Endothelial cell of umbilical vein (primary cell): ENCODE data around the gene ADAMTSL5.

ENCODE experiments used
- EZH2 ChIP-seq: IDR thresholded peaks from 2 replicates; pipeline ENCODE4 v1.6.1; 2012; ENCODE audit warnings: borderline replicate concordance, low read depth, mild to moderate bottlenecking, moderate library complexity, low read length, inconsistent platforms; ENCODE audit not compliant: severe bottlenecking
- FOS ChIP-seq: IDR thresholded peaks from 2 replicates; pipeline ENCODE4 v1.6.1; 2011; ENCODE audit warnings: mild to moderate bottlenecking, low read length, moderate library complexity, borderline replicate concordance; ENCODE audit not compliant: insufficient read depth
- JUN ChIP-seq: IDR thresholded peaks from 2 replicates; pipeline ENCODE4 v1.6.1; 2011; ENCODE audit warnings: borderline replicate concordance, low read depth; ENCODE audit not compliant: insufficient read length, insufficient read depth
- POLR2A ChIP-seq: IDR thresholded peaks from 2 replicates; pipeline ENCODE4 v1.6.1; 2012; ENCODE audit warnings: low read depth, mild to moderate bottlenecking, control low read depth, low read length
- POLR2AphosphoS5 ChIP-seq: IDR thresholded peaks from 2 replicates; pipeline ENCODE4 v1.6.1; 2012; ENCODE audit warnings: low read depth, mild to moderate bottlenecking, control low read depth, low read length, moderate library complexity; ENCODE audit not compliant: insufficient read depth
- TF ChIP-seq, protein P1 (sequence below), 2 donors: IDR thresholded peaks; 1 replicate in 1 of 2; 2 replicates in 1 of 2; pipeline ENCODE4 v1.5.1; 2011; ENCODE audit warnings: low read length in 2 of 2, mild to moderate bottlenecking in 2 of 2, moderate library complexity in 2 of 2, control low read depth in 1 of 2, inconsistent platforms in 1 of 2, low read depth in 1 of 2; ENCODE audit not compliant: insufficient read depth in 1 of 2; ENCODE audit errors: extremely low read depth in 1 of 2

DNA sequence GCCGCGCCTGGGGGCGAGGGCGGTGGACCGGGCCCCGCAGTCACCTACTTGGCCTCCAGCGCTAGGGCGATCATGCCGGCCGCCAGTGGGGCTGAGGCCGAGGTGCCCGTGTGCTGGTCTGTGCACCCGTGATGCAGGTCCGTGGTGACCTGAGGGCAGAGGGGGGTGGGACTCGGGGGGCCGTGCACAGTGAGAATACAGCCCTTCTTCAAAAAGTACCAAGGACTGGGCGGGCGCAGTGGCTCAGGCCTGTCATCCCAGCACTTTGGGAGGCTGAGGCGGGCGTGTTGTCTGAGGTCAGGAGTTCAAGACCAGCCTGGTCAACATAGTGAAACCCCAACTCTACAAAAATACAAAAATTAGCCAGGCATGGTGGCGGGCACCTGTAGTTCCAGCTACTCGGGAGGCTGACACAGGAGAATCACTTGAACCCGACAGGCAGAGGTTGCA lies 28.8 kb downstream of the ADAMTSL5 start:
- TF ChIP-seq, protein P1, sequence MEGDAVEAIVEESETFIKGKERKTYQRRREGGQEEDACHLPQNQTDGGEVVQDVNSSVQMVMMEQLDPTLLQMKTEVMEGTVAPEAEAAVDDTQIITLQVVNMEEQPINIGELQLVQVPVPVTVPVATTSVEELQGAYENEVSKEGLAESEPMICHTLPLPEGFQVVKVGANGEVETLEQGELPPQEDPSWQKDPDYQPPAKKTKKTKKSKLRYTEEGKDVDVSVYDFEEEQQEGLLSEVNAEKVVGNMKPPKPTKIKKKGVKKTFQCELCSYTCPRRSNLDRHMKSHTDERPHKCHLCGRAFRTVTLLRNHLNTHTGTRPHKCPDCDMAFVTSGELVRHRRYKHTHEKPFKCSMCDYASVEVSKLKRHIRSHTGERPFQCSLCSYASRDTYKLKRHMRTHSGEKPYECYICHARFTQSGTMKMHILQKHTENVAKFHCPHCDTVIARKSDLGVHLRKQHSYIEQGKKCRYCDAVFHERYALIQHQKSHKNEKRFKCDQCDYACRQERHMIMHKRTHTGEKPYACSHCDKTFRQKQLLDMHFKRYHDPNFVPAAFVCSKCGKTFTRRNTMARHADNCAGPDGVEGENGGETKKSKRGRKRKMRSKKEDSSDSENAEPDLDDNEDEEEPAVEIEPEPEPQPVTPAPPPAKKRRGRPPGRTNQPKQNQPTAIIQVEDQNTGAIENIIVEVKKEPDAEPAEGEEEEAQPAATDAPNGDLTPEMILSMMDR (IDR thresholded peaks at IDR 0.05; ENCODE audit: extremely low read depth in 1 of 2, insufficient read depth in 1 of 2, low read depth in 1 of 2, low read length in 2 of 2) = no peak
- TF ChIP-seq POLR2A = no peak
- no peak for TF ChIP-seq EZH2
- no peak for TF ChIP-seq JUN
- TF ChIP-seq POLR2AphosphoS5 = no peak
- TF ChIP-seq FOS = no peak
